ENCODE data around the gene REEP6.
"Not testable (repeated sequence)": the region's sequence is repeated elsewhere in the genome, so short reads cannot be mapped to it uniquely, and the experiment has no call there.

Gene REEP6

DNA sequence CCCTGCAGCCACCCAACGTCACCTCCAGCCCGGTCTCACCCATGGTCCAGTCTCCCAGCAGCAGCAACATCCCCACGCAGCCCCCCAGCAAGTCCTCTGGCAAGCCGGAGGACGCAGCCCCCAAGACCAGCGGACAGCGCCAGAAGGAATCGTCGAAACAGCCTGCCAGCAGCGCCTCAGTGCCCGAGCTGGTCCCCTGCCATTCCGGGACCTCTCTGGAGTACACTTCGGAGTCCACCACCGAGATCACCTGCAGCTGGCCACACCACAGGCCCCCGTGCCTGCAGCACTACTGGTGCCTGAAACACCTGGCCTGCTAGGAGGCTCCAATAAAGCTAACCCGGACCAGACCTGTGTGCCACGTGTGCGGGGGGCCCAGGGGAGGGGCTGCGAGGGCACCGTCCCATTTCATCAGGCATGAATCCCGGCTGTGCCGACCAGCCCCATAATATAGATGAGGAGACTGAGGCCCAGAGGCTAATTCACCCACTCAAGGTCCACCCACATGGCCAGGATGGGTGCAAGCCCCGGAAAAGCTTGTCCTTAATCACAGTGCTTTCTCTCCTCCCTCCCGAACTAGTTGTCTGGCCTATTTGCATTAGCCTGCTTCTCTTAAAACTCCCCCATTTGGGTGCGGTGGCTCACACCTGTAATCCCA, 6.7 kb downstream of the REEP6 start:
- no peaks in the 10 kb centered on the region for H3K9me3 Mint-ChIP-seq
- TF ChIP-seq, protein P1, sequence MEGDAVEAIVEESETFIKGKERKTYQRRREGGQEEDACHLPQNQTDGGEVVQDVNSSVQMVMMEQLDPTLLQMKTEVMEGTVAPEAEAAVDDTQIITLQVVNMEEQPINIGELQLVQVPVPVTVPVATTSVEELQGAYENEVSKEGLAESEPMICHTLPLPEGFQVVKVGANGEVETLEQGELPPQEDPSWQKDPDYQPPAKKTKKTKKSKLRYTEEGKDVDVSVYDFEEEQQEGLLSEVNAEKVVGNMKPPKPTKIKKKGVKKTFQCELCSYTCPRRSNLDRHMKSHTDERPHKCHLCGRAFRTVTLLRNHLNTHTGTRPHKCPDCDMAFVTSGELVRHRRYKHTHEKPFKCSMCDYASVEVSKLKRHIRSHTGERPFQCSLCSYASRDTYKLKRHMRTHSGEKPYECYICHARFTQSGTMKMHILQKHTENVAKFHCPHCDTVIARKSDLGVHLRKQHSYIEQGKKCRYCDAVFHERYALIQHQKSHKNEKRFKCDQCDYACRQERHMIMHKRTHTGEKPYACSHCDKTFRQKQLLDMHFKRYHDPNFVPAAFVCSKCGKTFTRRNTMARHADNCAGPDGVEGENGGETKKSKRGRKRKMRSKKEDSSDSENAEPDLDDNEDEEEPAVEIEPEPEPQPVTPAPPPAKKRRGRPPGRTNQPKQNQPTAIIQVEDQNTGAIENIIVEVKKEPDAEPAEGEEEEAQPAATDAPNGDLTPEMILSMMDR (IDR thresholded peaks at IDR 0.05; ENCODE audit: unreplicated experiment in 3 of 3) = no peak
- H3K27me3 Mint-ChIP-seq (ENCODE audit: low read depth) = peaks cover 31% of the 10 kb centered on the region
- H3K4me3 Mint-ChIP-seq = no peak overlapping the region
- no peaks in the 10 kb centered on the region for H3K4me1 Mint-ChIP-seq
- H3K27ac Mint-ChIP-seq = no peak overlapping the region
- H3K36me3 Mint-ChIP-seq (ENCODE audit: low read depth) = no peaks in the 10 kb centered on the region

DNA sequence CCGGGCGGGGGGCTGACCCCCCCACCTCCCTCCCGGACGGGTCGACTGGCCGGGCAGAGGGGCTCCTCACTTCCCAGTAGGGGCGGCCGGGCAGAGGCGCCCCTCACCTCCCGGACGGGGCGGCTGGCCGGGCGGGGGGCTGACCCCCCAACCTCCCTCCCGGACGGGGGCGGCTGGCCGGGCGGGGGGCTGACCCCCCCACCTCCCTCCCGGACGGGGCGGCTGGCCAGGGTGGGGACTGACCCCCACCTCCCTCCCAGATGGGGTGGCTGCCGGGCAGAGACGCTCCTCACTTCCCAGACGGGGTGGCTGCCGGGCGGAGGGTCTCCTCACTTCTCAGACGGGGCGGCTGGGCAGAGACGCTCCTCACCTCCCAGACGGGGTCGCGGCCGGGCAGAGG, 8.2 kb downstream of the REEP6 start:
- H3K9me3 Mint-ChIP-seq; H3K27ac Mint-ChIP-seq; H3K36me3 Mint-ChIP-seq (ENCODE audit: low read depth); H3K4me1 Mint-ChIP-seq; H3K4me3 Mint-ChIP-seq: not testable (repeated sequence)
- H3K27me3 Mint-ChIP-seq (ENCODE audit: low read depth) = peaks cover 38% of the 10 kb centered on the region

DNA sequence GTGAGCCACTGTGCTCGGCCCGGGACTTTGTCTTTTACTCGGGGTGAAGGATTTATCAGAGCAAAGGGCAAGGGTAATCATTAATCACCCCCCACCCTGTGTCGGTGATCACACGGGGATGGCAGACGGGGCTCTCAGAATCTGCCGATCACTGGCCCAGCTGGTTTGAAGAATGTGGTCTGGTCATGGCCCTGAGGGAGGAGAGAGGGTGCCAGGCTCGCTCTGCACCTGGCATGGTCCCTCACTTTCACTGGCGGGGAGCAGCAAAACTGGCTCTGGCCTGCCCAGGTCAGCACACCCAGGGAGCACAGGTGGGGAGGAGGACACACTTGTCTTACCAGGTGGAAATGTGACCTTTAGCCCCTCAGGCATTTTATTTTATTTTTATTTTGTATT, 10.2 kb downstream of the REEP6 start:
- TF ChIP-seq, protein P1 (IDR thresholded peaks at IDR 0.05; ENCODE audit: unreplicated experiment in 3 of 3) = no peak
- Mint-ChIP-seq H3K4me3 (no peak overlapping the region), H3K36me3 (ENCODE audit: low read depth) (no peaks in the 10 kb centered on the region), H3K27ac (no peak overlapping the region), H3K4me1 (peaks cover 5% of the 10 kb centered on the region), H3K9me3 (no peaks in the 10 kb centered on the region), H3K27me3 (ENCODE audit: low read depth) (peaks cover 43% of the 10 kb centered on the region)

DNA sequence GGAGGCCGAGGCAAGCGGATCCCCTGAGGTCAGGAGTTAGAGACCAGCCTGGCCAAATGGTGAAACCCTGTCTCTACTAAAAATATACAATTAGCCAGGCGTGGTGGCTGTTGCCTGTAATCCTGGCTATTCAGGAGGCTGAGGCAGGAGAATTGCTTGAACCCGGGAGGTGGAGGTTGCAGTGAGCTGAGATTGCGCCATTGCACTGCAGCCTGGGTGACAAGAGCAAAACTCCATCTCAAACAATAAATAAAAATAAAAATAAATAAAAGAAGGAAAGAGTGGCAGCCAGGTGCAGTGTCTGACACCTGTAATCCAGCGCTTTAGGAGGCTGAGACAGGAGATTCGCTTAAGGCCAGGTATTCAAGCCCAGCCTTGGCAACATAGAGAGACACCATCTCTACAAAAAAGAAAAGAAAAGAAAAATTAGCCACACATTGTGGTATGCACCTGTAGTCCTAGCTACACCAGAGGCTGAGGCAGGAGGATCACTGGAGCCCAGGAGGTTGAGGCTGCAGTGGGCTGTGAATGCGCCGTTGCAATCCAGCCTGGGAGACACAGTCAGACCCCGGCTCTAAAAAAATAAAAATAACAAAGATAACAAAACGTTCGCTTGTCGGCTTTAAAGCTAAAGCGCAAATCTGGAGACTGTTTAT, 11.6 kb downstream of the REEP6 start:
- no peaks in the 10 kb centered on the region for H3K36me3 Mint-ChIP-seq (ENCODE audit: low read depth)
- peaks cover 7% of the 10 kb centered on the region for H3K4me1 Mint-ChIP-seq
- TF ChIP-seq, protein P1 (IDR thresholded peaks at IDR 0.05; ENCODE audit: unreplicated experiment in 3 of 3) = no peak
- peaks cover 40% of the 10 kb centered on the region for H3K27me3 Mint-ChIP-seq (ENCODE audit: low read depth)
- H3K27ac Mint-ChIP-seq = no peak overlapping the region
- H3K4me3 Mint-ChIP-seq = no peak overlapping the region
- no peaks in the 10 kb centered on the region for H3K9me3 Mint-ChIP-seq

DNA sequence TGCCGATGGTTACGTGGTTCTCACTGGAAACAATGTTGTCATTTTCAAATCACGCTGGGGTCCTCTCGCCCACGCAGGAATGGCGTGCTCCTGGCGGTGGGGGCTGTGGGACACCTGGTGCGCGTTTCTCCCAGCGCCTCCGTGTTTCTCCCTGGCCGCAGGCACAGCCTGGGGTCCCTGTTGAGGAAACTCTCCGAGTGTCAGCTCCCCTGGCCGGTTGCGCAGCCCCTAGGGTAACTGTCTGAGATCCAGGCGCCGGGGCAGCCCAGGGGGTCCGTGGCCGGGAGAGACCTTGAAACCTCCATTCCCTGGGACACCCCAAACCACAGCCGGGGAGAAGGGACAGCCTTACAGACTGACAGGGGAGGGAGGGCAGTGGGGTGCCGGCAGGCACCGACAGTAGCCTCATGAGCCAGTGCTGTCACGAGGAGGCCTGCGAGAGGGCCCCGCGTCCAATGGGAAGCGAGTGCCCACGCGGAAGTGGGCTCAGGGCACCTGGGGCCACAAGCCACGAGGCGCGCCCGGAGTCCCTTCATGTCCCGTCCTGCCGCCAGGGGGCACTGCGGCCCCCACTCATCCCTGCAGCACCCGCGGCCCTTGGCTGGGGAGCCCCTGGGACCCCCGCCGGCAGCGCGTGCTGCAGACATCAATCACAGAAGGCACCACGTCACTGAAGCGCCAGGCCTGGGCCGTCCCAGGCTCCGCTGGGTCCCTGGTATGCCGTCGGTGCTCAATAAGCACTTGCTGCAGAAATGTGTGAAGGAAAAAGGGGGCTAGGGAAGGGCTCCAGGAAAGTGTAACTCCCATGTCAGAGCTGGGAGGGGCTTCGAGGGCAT, 12.3 kb downstream of the REEP6 start:
- TF ChIP-seq, protein P1 (IDR thresholded peaks at IDR 0.05; ENCODE audit: unreplicated experiment in 3 of 3) = peak; percentile 71 to 82 (median 75)
- Mint-ChIP-seq H3K4me3 (no peak overlapping the region), H3K9me3 (no peaks in the 10 kb centered on the region), H3K4me1 (peaks cover 11% of the 10 kb centered on the region), H3K36me3 (ENCODE audit: low read depth) (no peaks in the 10 kb centered on the region), H3K27ac (no peak overlapping the region), H3K27me3 (ENCODE audit: low read depth) (peaks cover 44% of the 10 kb centered on the region)

Data from nephron (organoid).